BJ (cell line): ENCODE data around the gene RPS15. TPM values are rescaled to one million over a fixed set of nuclear protein-coding genes. Genes with fewer than 3 reads are reported as not detected.
A peak's percentile ranks its signal among the peaks of the same experiment; 100 is the strongest.

Experiments used
- CTCF ChIA-PET: fragments of 350-600 bp; formaldehyde crosslinking; extraction: SDS; loops from one replicate; lab custom pipeline; 2021; ENCODE audit warnings: antibody characterized with exemption, inconsistent platforms; lab: Yijun Ruan, JAX
- POLR2A ChIA-PET: fragments of 300-600 bp; sonication (Branson Sonifier 250); formaldehyde crosslinking; extraction: SDS; loops from one replicate; lab custom pipeline; 2021; ENCODE audit warnings: antibody characterized with exemption; lab: Charles Lee
- DNase-seq: peaks from one replicate; pipeline ENCODE4 v3.0.0-alpha.2; 2011; ENCODE audit warnings: low read depth
- H3K27me3 ChIP-seq: 2 replicates; pipeline ENCODE4 v1.6.0; 2011; ENCODE audit warnings: low read length; ENCODE audit not compliant: control insufficient read depth, insufficient read depth
- H3K36me3 ChIP-seq: 2 replicates; pipeline ENCODE4 v1.5.1; 2011; ENCODE audit warnings: low read length; ENCODE audit not compliant: control insufficient read depth, insufficient read depth
- H3K4me3 ChIP-seq: 2 replicates; pipeline ENCODE4 v1.5.1; 2011; ENCODE audit warnings: low read depth, mild to moderate bottlenecking, control low read depth, low read length
- CTCF ChIP-seq: IDR thresholded peaks from 2 replicates; pipeline ENCODE4 v1.5.1; 2011; ENCODE audit warnings: low read depth, mild to moderate bottlenecking, control low read depth, inconsistent platforms, low read length, moderate library complexity; ENCODE audit not compliant: insufficient read depth
- polyA plus RNA-seq: library from polyadenylated mRNA; depleted of rRNA; stranded (reverse); fragments of >200 nt; gene quantifications from 2 replicates; pipeline ENCODE4 v1.2.3, GENCODE V29; 2011

RPS15 gene
- polyA plus RNA-seq, 1 experiment = 1,597 TPM

- peak overlapping the region; percentile 35; the same call in 1 of the 2 replicates for H3K4me3 ChIP-seq
- H3K36me3 ChIP-seq = no peaks in the 10 kb centered on the region; the same call in 1 of the 2 replicates
- CTCF ChIA-PET = interaction anchor here (1.2 to 4.3 kb wide), 2 partner anchors 11 to 25 kb away, joined by 4 to 21 read pairs; no protein-coding TSS in a partner anchor
- H3K27me3 ChIP-seq = peaks cover 25% of the 10 kb centered on the region
- no peak for DNase-seq
- no peak for TF ChIP-seq CTCF
- POLR2A ChIA-PET = no interaction called here
These were observed 31.3 kb downstream of the RPS15 start for GRCh38 chr19:1469255-1470054.

GRCh38 chr19:1470055-1470304 lies 31.8 kb downstream of the RPS15 start:
- POLR2A ChIA-PET = no interaction called here
- Histone ChIP-seq H3K27me3 (peaks cover 25% of the 10 kb centered on the region), H3K4me3 (peak overlapping the region; percentile 35), H3K36me3 (peaks cover 3% of the 10 kb centered on the region; the same call in 1 of the 2 replicates)
- no peak for DNase-seq
- CTCF ChIA-PET = interaction anchor here (1.7 kb wide), 1 partner anchor 26 kb away, joined by 3 read pairs; no protein-coding TSS in a partner anchor
- no peak for TF ChIP-seq CTCF

GRCh38 chr19:1470305-1471009 lies 32.3 kb downstream of the RPS15 start:
- Histone ChIP-seq H3K27me3 (peaks cover 25% of the 10 kb centered on the region), H3K4me3 (peak overlapping the region; percentile 35), H3K36me3 (peaks cover 5% of the 10 kb centered on the region; the same call in 1 of the 2 replicates)
- ChIA-PET CTCF (interaction anchor here (1.7 kb wide), 1 partner anchor 27 kb away, joined by 3 read pairs; no protein-coding TSS in a partner anchor), POLR2A (no interaction called here)
- no peak for TF ChIP-seq CTCF
- DNase-seq = no peak

- no peak for DNase-seq
- Histone ChIP-seq H3K36me3 (peaks cover 5% of the 10 kb centered on the region; the same call in 1 of the 2 replicates), H3K27me3 (peaks cover 25% of the 10 kb centered on the region), H3K4me3 (peak overlapping the region; percentile 35)
- TF ChIP-seq CTCF = no peak
- ChIA-PET CTCF (interaction anchor here (1.7 kb wide), 1 partner anchor 27 kb away, joined by 3 read pairs; no protein-coding TSS in a partner anchor), POLR2A (no interaction called here)
These were observed 32.9 kb downstream of the RPS15 start for GRCh38 chr19:1471010-1471514.

GRCh38 chr19:1471515-1472160 lies 33.4 kb downstream of the RPS15 start:
- H3K36me3 ChIP-seq = peaks cover 5% of the 10 kb centered on the region
- DNase-seq = no peak
- H3K27me3 ChIP-seq = peaks cover 23% of the 10 kb centered on the region
- ChIA-PET POLR2A (interaction anchor here (0.6 kb wide), 1 partner anchor 103 kb away, joined by 3 read pairs; no protein-coding TSS in a partner anchor), CTCF (interaction anchor here (1.1 to 1.7 kb wide), 2 partner anchors 9 to 28 kb away, joined by 3 read pairs; no protein-coding TSS in a partner anchor)
- peak; percentile 41 for TF ChIP-seq CTCF
- H3K4me3 ChIP-seq = no peak overlapping the region
